Brain (organoid and tissue), 1 donor: ENCODE results near the gene FIBP. TPM values are rescaled to one million over a fixed set of nuclear protein-coding genes. Genes with fewer than 3 reads are reported as not detected.

Experiments used
- polyA plus RNA-seq: library from polyadenylated mRNA; stranded (reverse); fragments of 350-450 nt; fragmentation: Illumina TruSeq; extraction: RNeasy Lipid Tissue Mini Kit (QIAGEN cat#74804); gene quantifications from one replicate; pipeline ENCODE4 v1.2.3, GENCODE V29; 2015; ENCODE audit warnings: low read depth, low replicate concordance; ENCODE audit not compliant: insufficient read depth

Gene FIBP
- polyA plus RNA-seq, 1 donor from 2014 or later = 143 TPM

Other genes starting within 250 kb of the FIBP start
- 83.9 TPM for gene RELA, start 225.6 kb downstream of the FIBP start, polyA plus RNA-seq
- gene KAT5, start 176.2 kb downstream of the FIBP start, polyA plus RNA-seq = 93.3 TPM
- gene RNASEH2C, start 167.7 kb downstream of the FIBP start, polyA plus RNA-seq = 36.3 TPM
- gene AP5B1, start 107.5 kb downstream of the FIBP start, polyA plus RNA-seq = 1.7 TPM
- gene OVOL1, start 101.4 kb downstream of the FIBP start, polyA plus RNA-seq = 0.10 TPM
- 3.6 TPM for gene SNX32, start 54.5 kb downstream of the FIBP start, polyA plus RNA-seq
- gene CFL1, start 30.3 kb downstream of the FIBP start, polyA plus RNA-seq = 2,437 TPM
- gene MUS81, start 28.0 kb downstream of the FIBP start, polyA plus RNA-seq = 41.7 TPM
- 17.1 TPM for gene EFEMP2, start 15.7 kb downstream of the FIBP start, polyA plus RNA-seq
- 0.76 TPM for gene CTSW, start 8.6 kb downstream of the FIBP start, polyA plus RNA-seq
- 38.8 TPM for gene CCDC85B, start 2.2 kb upstream of the FIBP start, polyA plus RNA-seq
- gene FOSL1, start 11.9 kb upstream of the FIBP start, polyA plus RNA-seq = 0.76 TPM
- gene C11orf68, start 30.6 kb upstream of the FIBP start, polyA plus RNA-seq = 79.1 TPM
- 170 TPM for gene DRAP1, start 31.0 kb upstream of the FIBP start, polyA plus RNA-seq
- gene TSGA10IP, start 57.0 kb upstream of the FIBP start, polyA plus RNA-seq = not detected
- gene SART1, start 73.3 kb upstream of the FIBP start, polyA plus RNA-seq = 85.7 TPM
- gene EIF1AD, start 113.7 kb upstream of the FIBP start, polyA plus RNA-seq = 27.4 TPM
- gene BANF1, start 114.0 kb upstream of the FIBP start, polyA plus RNA-seq = 404 TPM
- not detected for gene CST6, start 123.5 kb upstream of the FIBP start, polyA plus RNA-seq
- not detected for gene CATSPER1, start 138.0 kb upstream of the FIBP start, polyA plus RNA-seq
- gene GAL3ST3, start 160.7 kb upstream of the FIBP start, polyA plus RNA-seq = 3.7 TPM
- gene SF3B2, start 163.9 kb upstream of the FIBP start, polyA plus RNA-seq = 266 TPM
- 98.4 TPM for gene PACS1, start 181.8 kb upstream of the FIBP start, polyA plus RNA-seq